SK-N-SH (cell line): ENCODE data around the gene KRTAP10-5. TPM values are rescaled to one million over a fixed set of nuclear protein-coding genes. Genes with fewer than 3 reads are reported as not detected.
"Not testable (repeated sequence)": the region's sequence is repeated elsewhere in the genome, so short reads cannot be mapped to it uniquely, and the experiment has no call there.

ENCODE experiments used
- CTCF ChIA-PET: fragments of 300-600, 350-600 bp; formaldehyde crosslinking; extraction: SDS; loops from one replicate; lab custom pipeline; 2021; lab: Yijun Ruan, JAX
- POLR2A ChIA-PET: fragments of 350-600 bp; sonication (Branson Sonifier 250); formaldehyde crosslinking; extraction: SDS; loops from one replicate; lab custom pipeline; 2020; ENCODE audit warnings: antibody characterized with exemption, inconsistent platforms; lab: Yijun Ruan, JAX
- DNase-seq: peaks from one replicate; pipeline ENCODE4 v3.0.0; 2012
- H2AFZ ChIP-seq: fragments of 200-600 bp; sonication (generic); 2 replicates; pipeline ENCODE4 v1.8.1; 2016; ENCODE audit warnings: antibody characterized with exemption, mild to moderate bottlenecking, low read depth
- H3F3A ChIP-seq: fragments of 200-600 bp; sonication (generic); replicated peaks from 2 replicates; pipeline ENCODE3; 2016; ENCODE audit warnings: antibody characterized with exemption, mild to moderate bottlenecking; ENCODE audit not compliant: insufficient read depth
- H3K27ac ChIP-seq, 2 experiments: fragments of 200-500 bp in 1 of 2; fragments of 200-600 bp in 1 of 2; sonication (Bioruptor generic) in 1 of 2; sonication (generic), shearing (Covaris generic) in 1 of 2; 2 replicates each; pipeline versions ENCODE4 v1.5.1 to v1.6.1; 2014 to 2016; ENCODE audit warnings: low read depth in 2 of 2, inconsistent platforms in 1 of 2, low read length in 1 of 2, mild to moderate bottlenecking in 1 of 2, mixed read lengths in 1 of 2
- H3K27me3 ChIP-seq: fragments of 200-600 bp; sonication (generic), shearing (Covaris generic); 2 replicates; pipeline ENCODE4 v1.6.1; 2016; ENCODE audit warnings: mixed run types; ENCODE audit not compliant: insufficient read depth
- H3K36me3 ChIP-seq, 2 experiments: fragments of 200-500 bp in 1 of 2; fragments of 200-600 bp in 1 of 2; sonication (Bioruptor generic) in 1 of 2; sonication (generic) in 1 of 2; replicated peaks in 1 of 2; 2 replicates each; pipeline versions ENCODE3 to v1.5.1; 2014 to 2016; ENCODE audit warnings: low read length in 1 of 2, mild to moderate bottlenecking in 1 of 2; ENCODE audit not compliant: insufficient read depth in 2 of 2, control insufficient read depth in 1 of 2
- H3K4me1 ChIP-seq, 2 experiments: fragments of 200-500 bp in 1 of 2; fragments of 200-600 bp in 1 of 2; sonication (Bioruptor generic) in 1 of 2; sonication (generic), shearing (Covaris generic) in 1 of 2; 2 replicates each; pipeline versions ENCODE4 v1.5.1 to v1.6.1; 2014 to 2016; ENCODE audit warnings: low read depth in 1 of 2, low read length in 1 of 2, mixed run types in 1 of 2; ENCODE audit not compliant: insufficient read depth in 2 of 2, control insufficient read depth in 1 of 2
- H3K4me2 ChIP-seq: fragments of 200-600 bp; sonication (generic), shearing (Covaris generic); 2 replicates; pipeline ENCODE4 v1.6.1; 2017; ENCODE audit warnings: mixed run types
- H3K4me3 ChIP-seq, 2 experiments: fragments of 200-500 bp in 1 of 2; fragments of 200-600 bp in 1 of 2; sonication (Bioruptor generic) in 1 of 2; sonication (generic), shearing (Covaris generic) in 1 of 2; 2 replicates each; pipeline versions ENCODE4 v1.5.1 to v1.8.1; 2014 to 2016; ENCODE audit warnings: low read depth in 2 of 2, inconsistent platforms in 1 of 2, low read length in 1 of 2, mild to moderate bottlenecking in 1 of 2, mixed read lengths in 1 of 2, moderate library complexity in 1 of 2
- H3K79me2 ChIP-seq: fragments of 200-600 bp; sonication (generic); 2 replicates; pipeline ENCODE4 v1.8.1; 2017; ENCODE audit warnings: mild to moderate bottlenecking; ENCODE audit not compliant: insufficient read depth
- H3K9ac ChIP-seq: fragments of 200-600 bp; sonication (generic); 2 replicates; pipeline ENCODE4 v1.6.1; 2017; ENCODE audit warnings: mixed run types
- H3K9me2 ChIP-seq: fragments of 200-600 bp; sonication (generic); 2 replicates; pipeline ENCODE4 v1.6.1; 2017; ENCODE audit warnings: mixed run types
- H3K9me3 ChIP-seq: fragments of 200-600 bp; sonication (generic); 2 replicates; pipeline ENCODE4 v1.6.1; 2017; ENCODE audit warnings: mixed run types, mild to moderate bottlenecking, moderate library complexity
- H4K20me1 ChIP-seq: fragments of 200-600 bp; sonication (generic); 2 replicates; pipeline ENCODE4 v1.6.1; 2017; ENCODE audit warnings: mild to moderate bottlenecking, mixed run types; ENCODE audit not compliant: insufficient read depth
- ELF1 ChIP-seq: IDR thresholded peaks from 2 replicates; pipeline ENCODE4 v1.4.0; 2012
- FOXM1 ChIP-seq: IDR thresholded peaks from 2 replicates; pipeline ENCODE4 v1.4.0; 2012; ENCODE audit warnings: low read depth, mild to moderate bottlenecking
- MXI1 ChIP-seq: IDR thresholded peaks from 2 replicates; pipeline ENCODE4 v1.6.1; 2012; ENCODE audit warnings: mild to moderate bottlenecking, low read depth, low read length, improper control_type of control experiment
- NFIC ChIP-seq: IDR thresholded peaks from 2 replicates; pipeline ENCODE4 v1.4.0; 2012; ENCODE audit warnings: borderline replicate concordance
- PBX3 ChIP-seq: IDR thresholded peaks from 2 replicates; pipeline ENCODE4; 2012
- RAD21 ChIP-seq: IDR thresholded peaks from 2 replicates; pipeline ENCODE4 v1.6.1; 2012; ENCODE audit warnings: mild to moderate bottlenecking, low read length
- RCOR1 ChIP-seq: fragments of 150-350 bp; IDR thresholded peaks from 2 replicates; pipeline ENCODE4 v1.6.1; 2017; ENCODE audit warnings: antibody characterized with exemption, low read length
- RFX5 ChIP-seq: IDR thresholded peaks from 2 replicates; pipeline ENCODE4 v1.6.1; 2012; ENCODE audit warnings: mild to moderate bottlenecking, improper control_type of control experiment, low read length
- TCF12 ChIP-seq: IDR thresholded peaks from 2 replicates; pipeline ENCODE4 v1.4.0; 2012
- WGBS: methylation state at CpG from one replicate; pipeline ENCODE4 v1.1.6; 2017; ENCODE audit warnings: low lambda C conversion rate; 5-methylcytosine and 5-hydroxymethylcytosine counted together
- polyA plus RNA-seq, 3 experiments: library from polyadenylated mRNA; depleted of rRNA; stranded (reverse); fragments of >200 nt; gene quantifications; 2 replicates each; pipeline ENCODE4 v1.2.3, GENCODE V29; 2012

The KRTAP10-5 gene
- polyA plus RNA-seq, 1 of the 3 experiments (the other 2 are of a cell fraction): not detected

DNA sequence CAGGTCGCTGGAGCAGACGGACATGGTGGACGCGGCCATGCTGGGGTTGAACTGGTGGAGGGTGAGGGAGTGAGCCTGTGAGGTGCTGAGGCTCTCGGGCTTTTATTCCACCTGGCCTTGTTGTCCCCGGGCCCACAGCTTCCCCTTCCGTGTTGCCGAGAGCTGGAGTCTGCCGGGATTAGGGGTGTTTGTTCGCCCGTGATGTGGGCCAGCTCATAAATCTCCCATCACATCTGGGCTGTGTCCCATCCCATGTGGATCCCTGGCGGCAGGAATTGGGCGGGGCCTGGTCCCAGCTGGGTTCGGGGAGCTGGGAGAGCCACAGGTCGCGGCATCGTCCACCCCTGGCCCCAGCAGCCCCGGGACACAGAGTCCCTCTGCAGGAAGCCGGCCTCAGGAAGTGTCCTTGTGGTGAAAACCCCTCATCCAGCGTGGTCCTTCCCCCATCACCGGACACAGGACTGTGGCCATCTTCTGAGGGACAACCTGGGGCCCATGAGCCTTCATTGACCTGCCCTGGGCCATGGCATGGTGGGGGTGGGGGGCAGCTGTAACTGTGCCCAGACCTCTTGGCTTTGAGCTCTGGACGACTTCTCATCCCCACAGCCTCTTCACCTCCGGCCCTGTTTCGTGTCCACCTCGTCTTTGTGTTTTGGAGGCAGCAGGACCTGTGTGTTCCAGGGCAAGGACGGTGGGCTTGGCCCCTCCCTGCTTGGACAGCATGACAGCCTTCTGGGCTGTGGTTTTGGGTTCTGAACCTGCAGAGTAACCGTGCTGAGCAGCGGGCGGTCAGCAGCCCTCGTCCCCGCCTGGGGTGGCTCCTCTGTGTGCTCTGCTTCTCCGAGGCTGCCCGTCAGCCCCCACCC lies 12.3 kb upstream of the KRTAP10-5 start, which contains the start of gene KRTAP10-6 (continued):
- TF ChIP-seq PBX3 (no peak), FOXM1 (no peak), RFX5 (no peak), RCOR1 (no peak)

- H3K36me3 ChIP-seq, H3K4me3 ChIP-seq, DNase-seq, H3F3A ChIP-seq, H3K9ac ChIP-seq, H3K27me3 ChIP-seq, CTCF ChIA-PET, POLR2A ChIA-PET, H3K4me2 ChIP-seq, H3K9me2 ChIP-seq, H4K20me1 ChIP-seq, H3K4me1 ChIP-seq, H3K27ac ChIP-seq, H3K79me2 ChIP-seq, H3K9me3 ChIP-seq, H2AFZ ChIP-seq: not testable (repeated sequence)
- WGBS: no CpG with 5 or more reads among the region's 4 CpGs
Observed at GRCh38 chr21:44591801-44592130, 11.4 kb upstream of the KRTAP10-5 start.

DNA sequence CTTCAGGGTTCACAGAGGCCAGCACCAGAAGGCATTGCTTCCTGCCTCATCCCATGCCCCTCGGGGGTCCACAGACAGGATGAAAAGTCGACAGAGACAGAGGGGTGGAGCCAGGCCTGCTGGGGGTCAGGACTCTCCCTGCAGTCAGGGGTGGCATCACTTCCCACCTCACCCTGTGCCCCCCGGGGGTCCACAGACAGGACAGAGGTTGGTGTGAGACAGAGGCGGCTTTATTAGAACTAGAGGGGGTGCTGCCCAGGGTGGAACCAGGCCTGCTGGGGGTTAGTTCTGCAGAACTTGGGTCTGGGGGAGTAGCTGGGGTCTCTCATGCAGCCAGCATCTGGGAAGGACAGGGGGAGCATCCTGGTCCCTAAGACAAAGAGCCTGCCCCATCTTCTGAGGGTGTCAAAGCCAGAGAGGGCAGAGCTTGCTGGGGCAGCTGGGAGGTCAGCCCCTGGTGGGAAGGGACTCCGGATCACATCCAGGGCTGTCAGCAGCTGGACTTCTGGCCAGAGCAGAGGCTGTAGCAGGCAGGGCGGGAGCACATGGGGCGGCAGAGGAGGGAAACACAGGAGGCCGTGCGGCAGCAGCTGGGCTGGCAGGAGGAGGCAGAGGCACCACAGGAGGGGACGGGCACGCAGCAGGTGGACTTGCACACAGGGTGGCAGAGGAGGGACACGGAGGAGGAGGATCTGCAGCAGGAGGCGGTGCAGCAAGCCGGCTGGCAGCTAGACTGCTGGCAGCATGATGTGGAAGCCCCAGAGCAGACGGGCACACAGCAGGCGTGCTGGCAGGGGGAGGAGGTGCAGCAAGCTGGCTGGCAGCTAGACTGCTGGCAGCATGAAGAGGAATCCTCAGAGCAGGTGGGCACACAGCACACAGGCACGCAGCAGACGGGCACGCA lies 10.7 kb upstream of the KRTAP10-5 start:
- H3F3A ChIP-seq, H3K4me2 ChIP-seq, H2AFZ ChIP-seq, H3K4me3 ChIP-seq, H4K20me1 ChIP-seq, CTCF ChIA-PET, H3K27ac ChIP-seq, H3K36me3 ChIP-seq, H3K4me1 ChIP-seq, H3K9me3 ChIP-seq, H3K9me2 ChIP-seq, POLR2A ChIA-PET, H3K79me2 ChIP-seq, DNase-seq, H3K9ac ChIP-seq, H3K27me3 ChIP-seq: not testable (repeated sequence)
- WGBS: 22% methylated on average over 12 of the region's 19 CpGs

GRCh38 chr21:44590311-44590721 lies 9.9 kb upstream of the KRTAP10-5 start:
- H3K79me2 ChIP-seq: no peaks in the 10 kb centered on the region

More at GRCh38 chr21:44590311-44590721, 9.9 kb upstream of the KRTAP10-5 start:
- H3K27ac ChIP-seq: no peak overlapping the region
- POLR2A ChIA-PET: no interaction called here
- CTCF ChIA-PET: no interaction called here
- H3K9me2 ChIP-seq: no peaks in the 10 kb centered on the region
- H3K27me3 ChIP-seq: peaks cover 8% of the 10 kb centered on the region
- no peak overlapping the region for H3K4me3 ChIP-seq
- no peak overlapping the region for H3K4me2 ChIP-seq
- no peak overlapping the region for H2AFZ ChIP-seq
- H3K4me1 ChIP-seq: peaks cover 0 to 2% of the 10 kb centered on the region in 2 experiments; a peak in 1 of 4 replicates
- no peaks in the 10 kb centered on the region for H3K36me3 ChIP-seq
- WGBS: 41% methylated on average over 4 of the region's 10 CpGs
- DNase-seq: no peak
- no peaks in the 10 kb centered on the region for H4K20me1 ChIP-seq
- no peaks in the 10 kb centered on the region for H3K9me3 ChIP-seq
- H3K9ac ChIP-seq: no peak overlapping the region
- no peaks in the 10 kb centered on the region for H3F3A ChIP-seq
- no peak for TF ChIP-seq RAD21
- no peak for TF ChIP-seq TCF12
- TF ChIP-seq ELF1: no peak
- TF ChIP-seq NFIC: no peak
- TF ChIP-seq MXI1: no peak
